DMS53 (cell line): Measurements from ENCODE around the gene GPR161.
"Not testable (repeated sequence)": the region's sequence is repeated elsewhere in the genome, so short reads cannot be mapped to it uniquely, and the experiment has no call there.

Source experiments
- DNase-seq: peaks from one replicate; lab custom pipeline; 2025; lab: John Stamatoyannopoulos, UW

Gene GPR161

GRCh38 chr1:168136709-168137514 is at the start of gene GPR161:
Gene GPR161, minus strand, starts transcription at chr1:168136930. Its CDS starts 32,080 bp downstream, at chr1:168104850.
- DNase-seq, result peak; percentile 75

- DNase-seq, result not testable (repeated sequence)
Measured at GRCh38 chr1:168181063-168181720, 44.5 kb upstream of the GPR161 start.

GRCh38 chr1:168180148-168180524 is 43.4 kb upstream of the GPR161 start:
- DNase-seq, result no peak

- DNase-seq, result no peak
Measured at GRCh38 chr1:168179438-168180147, 42.9 kb upstream of the GPR161 start.

- peak; percentile 99 for DNase-seq
Measured at GRCh38 chr1:168178638-168179437, 42.1 kb upstream of the GPR161 start, which contains the start of gene TIPRL. Gene TIPRL, plus strand, starts transcription at chr1:168178962. Its CDS starts 116 bp downstream, at chr1:168179078.

GRCh38 chr1:168178227-168178637 is 41.5 kb upstream of the GPR161 start:
- no peak for DNase-seq

- DNase-seq, result no peak
Measured at GRCh38 chr1:168172250-168172915, 35.7 kb upstream of the GPR161 start.

- DNase-seq, result no peak
Measured at GRCh38 chr1:168170564-168171508, 34.1 kb upstream of the GPR161 start.

GRCh38 chr1:168167806-168168205 is 31.1 kb upstream of the GPR161 start:
- no peak for DNase-seq

- no peak for DNase-seq
Measured at GRCh38 chr1:168164771-168165170, 28.0 kb upstream of the GPR161 start.

GRCh38 chr1:168163670-168164069 is 26.9 kb upstream of the GPR161 start:
- no peak for DNase-seq

- DNase-seq, result no peak
Measured at GRCh38 chr1:168161459-168161858, 24.7 kb upstream of the GPR161 start.

- peak; percentile 38 for DNase-seq
Measured at GRCh38 chr1:168159979-168160378, 23.2 kb upstream of the GPR161 start.

GRCh38 chr1:168159251-168159650 is 22.5 kb upstream of the GPR161 start:
- no peak for DNase-seq

GRCh38 chr1:168157638-168158037 is 20.9 kb upstream of the GPR161 start:
- no peak for DNase-seq

GRCh38 chr1:168155910-168156309 is 19.2 kb upstream of the GPR161 start:
- no peak for DNase-seq

GRCh38 chr1:168154707-168155106 is 18.0 kb upstream of the GPR161 start:
- not testable (repeated sequence) for DNase-seq

GRCh38 chr1:168151935-168152334 is 15.2 kb upstream of the GPR161 start:
- no peak for DNase-seq

- no peak for DNase-seq
Measured at GRCh38 chr1:168150283-168150682, 13.6 kb upstream of the GPR161 start.

- no peak for DNase-seq
Measured at GRCh38 chr1:168148916-168149315, 12.2 kb upstream of the GPR161 start.
